GM12892 (cell line): ENCODE data around the gene BRAT1.

ENCODE experiments used
- POLR2A ChIP-seq: IDR thresholded peaks from 2 replicates; pipeline ENCODE4 v1.6.1; 2011; ENCODE audit warnings: low read depth, low read length, control low read depth
- POLR2AphosphoS5 ChIP-seq: IDR thresholded peaks from 2 replicates; pipeline ENCODE4 v1.6.1; 2011; ENCODE audit warnings: low read depth, low read length, control low read depth

GRCh38 chr7:2492038-2492437 is 63.3 kb downstream of the BRAT1 start:
- TF ChIP-seq POLR2A (no peak), POLR2AphosphoS5 (no peak)
